Liver (tissue), 9 donors: Measurements from ENCODE around the gene NAA80. TPM values are rescaled to one million over a fixed set of nuclear protein-coding genes. Genes with fewer than 3 reads are reported as not detected.
"Not testable (repeated sequence)": the region's sequence is repeated elsewhere in the genome, so short reads cannot be mapped to it uniquely, and the experiment has no call there.

Experiments used
- DNase-seq: peaks from one replicate; pipeline ENCODE4 v3.0.0-alpha.2; 2017; ENCODE audit warnings: low spot score
- H3K27ac ChIP-seq, 2 donors: one replicate each; pipeline ENCODE4 v1.7.0; 2013; ENCODE audit warnings: inconsistent platforms in 2 of 2, low read length in 2 of 2, control low read depth in 1 of 2, low read depth in 1 of 2, mild to moderate bottlenecking in 1 of 2
- H3K27me3 ChIP-seq, 4 donors: one replicate each; pipeline versions ENCODE4 v1.6.1 to v1.7.0; 2013; ENCODE audit warnings: low read length in 3 of 4, inconsistent platforms in 1 of 4, mild to moderate bottlenecking in 1 of 4, moderate library complexity in 1 of 4; ENCODE audit not compliant: control insufficient read depth in 4 of 4, insufficient read depth in 4 of 4
- H3K36me3 ChIP-seq, 4 donors: one replicate each; pipeline versions ENCODE4 v1.6.1 to v1.7.0; 2013; ENCODE audit warnings: low read length in 3 of 4, mild to moderate bottlenecking in 3 of 4, low read depth in 1 of 4, moderate library complexity in 1 of 4; ENCODE audit not compliant: control insufficient read depth in 4 of 4, insufficient read depth in 3 of 4
- H3K4me1 ChIP-seq, 4 donors: one replicate each; pipeline versions ENCODE4 v1.6.1 to v1.7.0; 2013; ENCODE audit warnings: low read length in 3 of 4, mild to moderate bottlenecking in 3 of 4, moderate library complexity in 1 of 4; ENCODE audit not compliant: control insufficient read depth in 4 of 4, insufficient read depth in 4 of 4
- H3K4me3 ChIP-seq, 3 donors: one replicate each; pipeline versions ENCODE4 v1.6.1 to v1.7.0; 2013; ENCODE audit warnings: low read length in 3 of 3, control low read depth in 1 of 3, low read depth in 1 of 3, mild to moderate bottlenecking in 1 of 3
- H3K9ac ChIP-seq, 2 donors: one replicate each; pipeline ENCODE4 v1.7.0; 2013; ENCODE audit warnings: low read length in 2 of 2, mild to moderate bottlenecking in 2 of 2, moderate library complexity in 2 of 2, control low read depth in 1 of 2, low read depth in 1 of 2
- H3K9me3 ChIP-seq, 4 donors: one replicate each; pipeline versions ENCODE4 v1.6.1 to v1.7.0; 2013; ENCODE audit warnings: low read length in 3 of 4; ENCODE audit not compliant: control insufficient read depth in 4 of 4
- EGR1 ChIP-seq, 2 donors: IDR thresholded peaks; 2 replicates each; pipeline ENCODE4 v1.6.1; 2016 to 2018; ENCODE audit warnings: antibody characterized with exemption in 2 of 2, low read depth in 2 of 2
- FOXA2 ChIP-seq: IDR thresholded peaks from 2 replicates; pipeline ENCODE4 v1.6.1; 2016; ENCODE audit warnings: antibody characterized with exemption
- HNF4A ChIP-seq, 2 donors: conservative IDR thresholded peaks; 2 replicates each; pipeline ENCODE4 v1.6.1; 2016; ENCODE audit warnings: antibody characterized with exemption in 2 of 2, mild to moderate bottlenecking in 2 of 2
- HNF4G ChIP-seq: IDR thresholded peaks from 2 replicates; pipeline ENCODE4 v1.6.1; 2016; ENCODE audit warnings: antibody characterized with exemption
- JUND ChIP-seq, 2 donors: IDR thresholded peaks; 2 replicates each; pipeline ENCODE4 v1.6.1; 2016; ENCODE audit warnings: antibody characterized with exemption in 2 of 2
- NR2F2 ChIP-seq: IDR thresholded peaks from 2 replicates; pipeline ENCODE4 v1.6.1; 2016; ENCODE audit warnings: antibody characterized with exemption
- RAD21 ChIP-seq, 2 donors: IDR thresholded peaks; 2 replicates each; pipeline ENCODE4 v1.6.1; 2016; ENCODE audit warnings: antibody characterized with exemption in 2 of 2, mild to moderate bottlenecking in 2 of 2
- RXRA ChIP-seq, 2 donors: IDR thresholded peaks; 2 replicates each; pipeline ENCODE4 v1.6.1; 2017 to 2018; ENCODE audit warnings: antibody characterized with exemption in 2 of 2, mild to moderate bottlenecking in 1 of 2
- SP1 ChIP-seq: IDR thresholded peaks from 2 replicates; pipeline ENCODE4 v1.6.1; 2018; ENCODE audit warnings: antibody characterized with exemption, mild to moderate bottlenecking
- YY1 ChIP-seq: IDR thresholded peaks from 2 replicates; pipeline ENCODE4 v1.6.1; 2016; ENCODE audit warnings: antibody characterized with exemption, mild to moderate bottlenecking
- WGBS: extraction: QIAGEN DNeasy Blood & Tissue Kit; methylation state at CpG from one replicate; pipeline ENCODE4 v1.1.7; 2013; 5-methylcytosine and 5-hydroxymethylcytosine counted together
- polyA plus RNA-seq, 2 donors: library from polyadenylated mRNA; stranded (reverse) in 1 of 2; unstranded in 1 of 2; fragments of 200-250 nt in 1 of 2; fragments of >200 nt in 1 of 2; fragmentation: Nextera tagmentation in 1 of 2; extraction: Ambion mirVana in 1 of 2; gene quantifications; one replicate each; pipeline versions ENCODE4 v1.2.1 to v1.2.3, GENCODE V29; 2013 to 2015
- total RNA-seq, 2 donors: library from RNA; depleted of rRNA; stranded (reverse); fragments of >200 nt; gene quantifications; one replicate each; pipeline ENCODE4 v1.2.3, GENCODE V29; 2014
- TF ChIP-seq, protein P1 (sequence below): IDR thresholded peaks from 2 replicates; pipeline ENCODE4 v1.6.1; 2016; ENCODE audit warnings: antibody characterized with exemption, mild to moderate bottlenecking
- TF ChIP-seq, protein P2 (sequence below): IDR thresholded peaks from 2 replicates; pipeline ENCODE4 v1.6.1; 2016; ENCODE audit warnings: antibody characterized with exemption
- TF ChIP-seq, protein P3 (sequence below): fragments of 150-350 bp; IDR thresholded peaks from 2 replicates; pipeline ENCODE4 v1.5.1; 2017; ENCODE audit warnings: improper control_type of control experiment, low read depth, low read length; ENCODE audit not compliant: missing input control
- TF ChIP-seq, protein P4 (sequence below): IDR thresholded peaks from 2 replicates; pipeline ENCODE4 v1.6.1; 2016; ENCODE audit warnings: antibody characterized with exemption
- donor health status: healthy.
- donor health status: healthy.
- donor health status: healthy.
- donor health status: healthy.
- donor health status: healthy.

NAA80 gene
- total and polyA plus RNA-seq, 4 donors = 1.6 to 5.5 (median 2.0) TPM

DNA sequence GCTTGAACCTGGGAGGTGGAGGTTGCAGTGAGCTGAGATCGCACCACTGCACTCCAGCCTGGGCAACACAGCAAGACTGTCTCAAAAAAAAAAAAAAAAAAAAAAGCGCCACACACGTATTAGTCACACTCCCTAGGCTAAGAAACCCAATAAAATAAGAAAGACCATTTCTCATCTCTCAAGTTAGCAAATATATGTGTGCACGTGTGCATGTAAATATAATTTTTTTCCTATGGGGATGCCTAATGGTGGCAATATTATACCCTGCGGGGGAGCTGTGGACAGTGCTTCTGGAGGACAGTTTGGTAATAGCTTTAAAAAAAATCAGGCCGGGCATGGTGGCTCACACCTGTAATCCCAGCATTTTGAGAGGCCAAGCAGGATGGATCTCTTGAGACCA lies 15.1 kb downstream of the NAA80 start:
- not testable (repeated sequence) for H3K27me3 ChIP-seq, DNase-seq

DNA sequence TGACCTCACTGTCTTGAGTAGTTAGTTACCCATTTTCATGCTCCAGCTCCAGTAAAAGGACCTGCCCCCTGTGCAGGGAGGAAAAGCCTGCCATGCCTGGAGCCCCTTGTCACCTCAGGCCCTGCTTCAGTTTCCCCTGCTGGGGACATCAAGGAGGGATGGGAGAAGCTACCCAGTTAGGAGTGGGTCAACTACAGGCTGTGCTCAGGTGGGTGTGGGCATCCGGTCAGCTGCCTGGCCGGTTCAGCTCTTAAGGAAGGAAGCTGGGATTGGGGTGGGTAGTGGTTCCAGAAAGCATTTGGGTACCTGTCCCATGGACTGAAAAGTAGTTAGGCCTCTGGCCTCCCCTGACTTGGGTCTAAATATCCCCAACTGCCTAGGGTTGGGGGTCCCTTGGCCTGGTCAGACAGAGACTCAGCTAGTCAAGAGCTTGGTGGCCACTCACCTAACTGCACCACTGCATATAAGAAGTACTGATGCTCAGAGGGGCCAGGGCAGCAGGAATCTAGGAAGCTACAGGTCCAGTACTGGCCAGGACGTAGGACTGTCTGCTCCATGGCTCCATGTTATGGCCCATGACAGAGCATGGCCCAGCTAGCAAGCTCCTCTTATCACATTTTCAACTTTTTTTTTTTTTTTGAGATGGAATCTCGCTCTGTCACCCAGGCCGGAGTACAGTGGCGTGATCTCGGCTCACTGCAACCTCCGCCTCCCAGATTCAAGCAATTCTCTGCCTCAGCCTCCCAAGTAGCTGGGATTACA lies 19.8 kb downstream of the NAA80 start:
- no peak overlapping the region for H3K4me3 ChIP-seq
- no peak overlapping the region for H3K9ac ChIP-seq
- peaks cover under 1 to 19% (median 3%) of the 10 kb centered on the region in 4 donors for H3K4me1 ChIP-seq
- 95% methylated on average over 8 of the region's 8 CpGs for WGBS
- no peaks in the 10 kb centered on the region for H3K36me3 ChIP-seq
- no peak overlapping the region for H3K27ac ChIP-seq
- TF ChIP-seq, protein P1, sequence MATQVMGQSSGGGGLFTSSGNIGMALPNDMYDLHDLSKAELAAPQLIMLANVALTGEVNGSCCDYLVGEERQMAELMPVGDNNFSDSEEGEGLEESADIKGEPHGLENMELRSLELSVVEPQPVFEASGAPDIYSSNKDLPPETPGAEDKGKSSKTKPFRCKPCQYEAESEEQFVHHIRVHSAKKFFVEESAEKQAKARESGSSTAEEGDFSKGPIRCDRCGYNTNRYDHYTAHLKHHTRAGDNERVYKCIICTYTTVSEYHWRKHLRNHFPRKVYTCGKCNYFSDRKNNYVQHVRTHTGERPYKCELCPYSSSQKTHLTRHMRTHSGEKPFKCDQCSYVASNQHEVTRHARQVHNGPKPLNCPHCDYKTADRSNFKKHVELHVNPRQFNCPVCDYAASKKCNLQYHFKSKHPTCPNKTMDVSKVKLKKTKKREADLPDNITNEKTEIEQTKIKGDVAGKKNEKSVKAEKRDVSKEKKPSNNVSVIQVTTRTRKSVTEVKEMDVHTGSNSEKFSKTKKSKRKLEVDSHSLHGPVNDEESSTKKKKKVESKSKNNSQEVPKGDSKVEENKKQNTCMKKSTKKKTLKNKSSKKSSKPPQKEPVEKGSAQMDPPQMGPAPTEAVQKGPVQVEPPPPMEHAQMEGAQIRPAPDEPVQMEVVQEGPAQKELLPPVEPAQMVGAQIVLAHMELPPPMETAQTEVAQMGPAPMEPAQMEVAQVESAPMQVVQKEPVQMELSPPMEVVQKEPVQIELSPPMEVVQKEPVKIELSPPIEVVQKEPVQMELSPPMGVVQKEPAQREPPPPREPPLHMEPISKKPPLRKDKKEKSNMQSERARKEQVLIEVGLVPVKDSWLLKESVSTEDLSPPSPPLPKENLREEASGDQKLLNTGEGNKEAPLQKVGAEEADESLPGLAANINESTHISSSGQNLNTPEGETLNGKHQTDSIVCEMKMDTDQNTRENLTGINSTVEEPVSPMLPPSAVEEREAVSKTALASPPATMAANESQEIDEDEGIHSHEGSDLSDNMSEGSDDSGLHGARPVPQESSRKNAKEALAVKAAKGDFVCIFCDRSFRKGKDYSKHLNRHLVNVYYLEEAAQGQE = no peak
- no peak for TF ChIP-seq JUND (IDR thresholded peaks at IDR 0.05)
- no peak for TF ChIP-seq HNF4G
- TF ChIP-seq SP1 = no peak
- no peak for TF ChIP-seq RAD21 (IDR thresholded peaks at IDR 0.05)
- TF ChIP-seq, protein P2, sequence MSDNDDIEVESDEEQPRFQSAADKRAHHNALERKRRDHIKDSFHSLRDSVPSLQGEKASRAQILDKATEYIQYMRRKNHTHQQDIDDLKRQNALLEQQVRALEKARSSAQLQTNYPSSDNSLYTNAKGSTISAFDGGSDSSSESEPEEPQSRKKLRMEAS = no peak
- no peak for TF ChIP-seq YY1
- TF ChIP-seq EGR1 (IDR thresholded peaks at IDR 0.05; ENCODE audit: low read depth in 2 of 2) = no peak
- TF ChIP-seq RXRA (IDR thresholded peaks at IDR 0.05) = no peak
- TF ChIP-seq HNF4A (conservative IDR thresholded peaks at IDR 0.05) = no peak
- TF ChIP-seq NR2F2 = no peak
- no peak for TF ChIP-seq FOXA2
- TF ChIP-seq, protein P3, sequence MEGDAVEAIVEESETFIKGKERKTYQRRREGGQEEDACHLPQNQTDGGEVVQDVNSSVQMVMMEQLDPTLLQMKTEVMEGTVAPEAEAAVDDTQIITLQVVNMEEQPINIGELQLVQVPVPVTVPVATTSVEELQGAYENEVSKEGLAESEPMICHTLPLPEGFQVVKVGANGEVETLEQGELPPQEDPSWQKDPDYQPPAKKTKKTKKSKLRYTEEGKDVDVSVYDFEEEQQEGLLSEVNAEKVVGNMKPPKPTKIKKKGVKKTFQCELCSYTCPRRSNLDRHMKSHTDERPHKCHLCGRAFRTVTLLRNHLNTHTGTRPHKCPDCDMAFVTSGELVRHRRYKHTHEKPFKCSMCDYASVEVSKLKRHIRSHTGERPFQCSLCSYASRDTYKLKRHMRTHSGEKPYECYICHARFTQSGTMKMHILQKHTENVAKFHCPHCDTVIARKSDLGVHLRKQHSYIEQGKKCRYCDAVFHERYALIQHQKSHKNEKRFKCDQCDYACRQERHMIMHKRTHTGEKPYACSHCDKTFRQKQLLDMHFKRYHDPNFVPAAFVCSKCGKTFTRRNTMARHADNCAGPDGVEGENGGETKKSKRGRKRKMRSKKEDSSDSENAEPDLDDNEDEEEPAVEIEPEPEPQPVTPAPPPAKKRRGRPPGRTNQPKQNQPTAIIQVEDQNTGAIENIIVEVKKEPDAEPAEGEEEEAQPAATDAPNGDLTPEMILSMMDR = no peak
- TF ChIP-seq, protein P4, sequence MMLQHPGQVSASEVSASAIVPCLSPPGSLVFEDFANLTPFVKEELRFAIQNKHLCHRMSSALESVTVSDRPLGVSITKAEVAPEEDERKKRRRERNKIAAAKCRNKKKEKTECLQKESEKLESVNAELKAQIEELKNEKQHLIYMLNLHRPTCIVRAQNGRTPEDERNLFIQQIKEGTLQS = no peak
- no peak for DNase-seq
- H3K27me3 ChIP-seq = peaks cover 0 to 2% (median 0%) of the 10 kb centered on the region in 4 donors
- H3K9me3 ChIP-seq = no peaks in the 10 kb centered on the region

More for the DNA sequence above, 15.1 kb downstream of the NAA80 start:
- WGBS = 93% methylated on average over 6 of the region's 6 CpGs
- not testable (repeated sequence) for H3K4me3 ChIP-seq, H3K27ac ChIP-seq, H3K4me1 ChIP-seq, H3K9ac ChIP-seq, H3K9me3 ChIP-seq
- peaks cover 0 to 28% (median 19%) of the 10 kb centered on the region in 4 donors for H3K36me3 ChIP-seq
